Activated T-helper 1 cell treated with anti-CD3 and anti-CD28 coated beads, Interleukin-2, amount 50 U/mL, for 16 hours (primary cell): Measurements from ENCODE around the gene SORCS1.
"Not testable (repeated sequence)": the region's sequence is repeated elsewhere in the genome, so short reads cannot be mapped to it uniquely, and the experiment has no call there.

ENCODE experiments used
- DNase-seq, 2 donors: peaks; one replicate each; pipeline ENCODE4 v3.0.0-alpha.2; 2020; ENCODE audit warnings: low read depth in 1 of 2, low spot score in 1 of 2

SORCS1 gene

GRCh38 chr10:107051769-107052168, 112.7 kb downstream of the SORCS1 start:
- DNase-seq = no peak

GRCh38 chr10:107043461-107043860, 121.0 kb downstream of the SORCS1 start:
- DNase-seq = no peak

GRCh38 chr10:107037192-107038122, 127.0 kb downstream of the SORCS1 start:
- DNase-seq = no peak

- no peak for DNase-seq
These were observed 130.6 kb downstream of the SORCS1 start for GRCh38 chr10:107033799-107034422.

- no peak for DNase-seq
These were observed 131.7 kb downstream of the SORCS1 start for GRCh38 chr10:107032700-107033401.

GRCh38 chr10:107031931-107032699, 132.4 kb downstream of the SORCS1 start:
- DNase-seq = no peak

GRCh38 chr10:107028236-107028635, 136.3 kb downstream of the SORCS1 start:
- DNase-seq = no peak

GRCh38 chr10:107025676-107026075, 138.8 kb downstream of the SORCS1 start:
- DNase-seq = no peak

GRCh38 chr10:107024033-107024432, 140.5 kb downstream of the SORCS1 start:
- DNase-seq = not testable (repeated sequence)

- no peak for DNase-seq
These were observed 141.7 kb downstream of the SORCS1 start for GRCh38 chr10:107022600-107023354.

- no peak for DNase-seq
These were observed 145.4 kb downstream of the SORCS1 start for GRCh38 chr10:107019154-107019553.

GRCh38 chr10:107013258-107014006, 151.1 kb downstream of the SORCS1 start:
- no peak for DNase-seq

- no peak for DNase-seq
These were observed 152.5 kb downstream of the SORCS1 start for GRCh38 chr10:107011992-107012391.

GRCh38 chr10:107011105-107011504, 153.4 kb downstream of the SORCS1 start:
- DNase-seq = no peak

GRCh38 chr10:107010531-107010930, 154.0 kb downstream of the SORCS1 start:
- DNase-seq = no peak

GRCh38 chr10:107004362-107004761, 160.1 kb downstream of the SORCS1 start:
- no peak for DNase-seq

- DNase-seq = no peak
These were observed 162.4 kb downstream of the SORCS1 start for GRCh38 chr10:107002068-107002467.

GRCh38 chr10:106999118-106999707, 165.3 kb downstream of the SORCS1 start:
- DNase-seq = no peak

GRCh38 chr10:106997721-106998120, 166.8 kb downstream of the SORCS1 start:
- no peak for DNase-seq
